ENCODE data around the gene NTN5. TPM values are rescaled to one million over a fixed set of nuclear protein-coding genes. Genes with fewer than 3 reads are reported as not detected.

NTN5 gene
- polyA plus RNA-seq, 1 experiment: 0.10 TPM

DNA sequence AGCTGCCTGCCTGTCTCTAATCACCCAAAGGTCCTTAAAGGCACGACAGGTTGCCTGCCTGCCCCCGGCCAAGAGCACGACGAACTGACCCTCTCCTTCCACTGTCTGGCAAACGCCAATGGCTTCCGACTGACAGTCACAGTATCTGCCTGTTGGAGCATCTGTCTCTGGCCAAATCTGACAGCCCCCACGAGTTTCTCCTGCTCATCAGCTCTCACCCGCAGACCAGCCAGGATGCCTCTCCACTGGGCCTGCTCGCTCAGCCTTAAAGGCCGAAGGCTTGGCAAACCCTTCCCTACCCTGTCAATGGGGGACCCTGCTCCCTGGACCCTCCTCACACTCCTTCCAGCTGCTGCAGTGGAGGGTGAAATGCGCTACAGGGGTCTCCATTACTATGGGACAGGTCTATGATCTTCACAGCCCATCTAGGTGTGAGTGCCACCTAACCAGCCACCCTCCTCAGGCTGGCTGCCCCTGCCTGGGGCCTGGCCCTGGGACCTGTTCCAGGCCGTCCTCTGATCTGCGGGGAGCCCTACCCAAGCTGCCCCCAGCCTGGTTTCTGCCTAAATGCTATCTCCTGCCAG lies 58.9 kb downstream of the NTN5 start:
- DNase-seq (ENCODE audit: low read depth, low spot score): no peak
- ChIA-PET CTCF (interaction anchor here (1.0 kb wide), 1 partner anchor 25 kb away, joined by 3 read pairs; no protein-coding TSS in a partner anchor), POLR2A (interaction anchor here (0.5 to 1.5 kb wide), 3 partner anchors 12 to 46 kb away, joined by 3 read pairs; no protein-coding TSS in a partner anchor)
- Histone ChIP-seq H3K27ac (ENCODE audit: low read depth, low read length) (no peak overlapping the region), H3K4me3 (ENCODE audit: low read depth, low read length) (no peak overlapping the region), H3K9me3 (ENCODE audit: control insufficient read depth, insufficient read depth, low read length) (no peaks in the 10 kb centered on the region; the same call in 1 of the 2 replicates), H3K27me3 (ENCODE audit: control insufficient read depth, insufficient read depth, low read length) (no peaks in the 10 kb centered on the region)
- TF ChIP-seq, protein P1, sequence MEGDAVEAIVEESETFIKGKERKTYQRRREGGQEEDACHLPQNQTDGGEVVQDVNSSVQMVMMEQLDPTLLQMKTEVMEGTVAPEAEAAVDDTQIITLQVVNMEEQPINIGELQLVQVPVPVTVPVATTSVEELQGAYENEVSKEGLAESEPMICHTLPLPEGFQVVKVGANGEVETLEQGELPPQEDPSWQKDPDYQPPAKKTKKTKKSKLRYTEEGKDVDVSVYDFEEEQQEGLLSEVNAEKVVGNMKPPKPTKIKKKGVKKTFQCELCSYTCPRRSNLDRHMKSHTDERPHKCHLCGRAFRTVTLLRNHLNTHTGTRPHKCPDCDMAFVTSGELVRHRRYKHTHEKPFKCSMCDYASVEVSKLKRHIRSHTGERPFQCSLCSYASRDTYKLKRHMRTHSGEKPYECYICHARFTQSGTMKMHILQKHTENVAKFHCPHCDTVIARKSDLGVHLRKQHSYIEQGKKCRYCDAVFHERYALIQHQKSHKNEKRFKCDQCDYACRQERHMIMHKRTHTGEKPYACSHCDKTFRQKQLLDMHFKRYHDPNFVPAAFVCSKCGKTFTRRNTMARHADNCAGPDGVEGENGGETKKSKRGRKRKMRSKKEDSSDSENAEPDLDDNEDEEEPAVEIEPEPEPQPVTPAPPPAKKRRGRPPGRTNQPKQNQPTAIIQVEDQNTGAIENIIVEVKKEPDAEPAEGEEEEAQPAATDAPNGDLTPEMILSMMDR (IDR thresholded peaks at IDR 0.05; ENCODE audit: low read depth, low read length): no peak

DNA sequence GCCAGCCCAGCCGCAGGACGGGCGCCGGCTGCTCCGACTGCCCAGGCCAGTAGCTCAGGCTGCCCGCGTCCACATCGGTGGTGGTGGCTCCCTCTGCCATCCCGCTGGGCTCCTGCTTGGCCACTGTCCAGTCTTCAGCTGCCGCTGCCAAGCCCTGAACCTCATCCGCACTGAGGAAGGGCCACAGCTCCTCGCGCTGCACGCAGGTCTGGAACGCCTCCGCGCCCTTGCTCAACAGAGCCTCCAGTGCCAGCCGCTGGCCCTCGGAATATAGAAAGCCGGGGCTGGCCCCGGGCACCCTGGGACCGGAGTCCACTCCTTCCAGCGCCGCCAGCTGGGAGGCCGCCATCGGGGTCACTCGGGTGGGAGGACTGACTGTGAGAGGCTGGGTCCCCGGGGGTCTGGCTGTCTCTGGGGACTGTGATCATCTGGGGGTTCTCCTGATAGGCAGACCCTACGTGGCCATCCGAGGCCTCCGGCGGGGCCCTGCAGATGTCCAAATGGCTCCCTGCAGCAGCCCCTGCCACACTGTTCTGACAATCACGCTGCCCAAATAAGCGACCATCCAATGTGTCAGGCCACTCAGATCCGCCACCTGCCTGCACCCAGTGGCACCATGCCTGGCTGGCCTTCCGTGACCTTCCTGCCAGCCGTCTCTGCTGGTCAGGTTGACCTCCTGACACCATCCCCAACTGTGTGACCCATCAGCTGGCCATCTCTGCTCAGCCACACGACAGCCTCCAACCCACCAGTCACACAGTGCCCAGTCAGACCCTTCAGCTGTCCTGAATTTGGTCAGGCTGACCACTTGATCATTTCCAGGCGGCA lies 59.6 kb downstream of the NTN5 start:
- ChIA-PET CTCF (interaction anchor here (1.0 kb wide), 1 partner anchor 25 kb away, joined by 3 read pairs; no protein-coding TSS in a partner anchor), POLR2A (interaction anchor here (0.6 to 1.5 kb wide), 3 partner anchors 9 to 45 kb away, joined by 3 to 7 read pairs (median 3); no protein-coding TSS in a partner anchor)
- no peak overlapping the region for H3K27ac ChIP-seq (ENCODE audit: low read depth, low read length)

DNA sequence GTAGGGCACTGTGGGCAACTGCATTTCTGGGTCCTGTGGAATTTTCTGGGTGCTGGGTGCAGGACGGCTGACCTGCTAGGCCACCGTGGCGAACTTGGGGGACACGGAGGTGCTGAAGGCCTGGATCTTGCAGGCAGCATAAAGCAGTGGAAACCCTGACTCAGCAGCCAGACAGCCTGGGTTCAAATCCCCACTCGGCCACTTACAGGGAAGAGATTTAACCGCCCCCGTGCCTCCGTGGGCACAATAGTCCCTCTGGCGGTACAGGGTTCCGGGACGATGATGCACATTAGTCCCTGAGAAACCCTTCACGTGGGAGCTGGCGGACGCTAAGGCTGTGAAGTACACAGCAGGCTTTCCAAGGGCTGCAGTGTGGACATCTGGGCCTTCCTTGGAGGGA lies 60.9 kb downstream of the NTN5 start:
- Histone ChIP-seq H3K9me3 (ENCODE audit: control insufficient read depth, insufficient read depth, low read length) (no peaks in the 10 kb centered on the region; the same call in 1 of the 2 replicates), H3K27me3 (ENCODE audit: control insufficient read depth, insufficient read depth, low read length) (no peaks in the 10 kb centered on the region), H3K4me3 (ENCODE audit: low read depth, low read length) (no peak overlapping the region), H3K27ac (ENCODE audit: low read depth, low read length) (no peak overlapping the region)
- no peak for DNase-seq (ENCODE audit: low read depth, low spot score)
- TF ChIP-seq, protein P1 (IDR thresholded peaks at IDR 0.05; ENCODE audit: low read depth, low read length): no peak
- CTCF ChIA-PET: no interaction called here
- POLR2A ChIA-PET: no interaction called here

More for the DNA sequence above, 59.6 kb downstream of the NTN5 start:
- H3K4me3 ChIP-seq (ENCODE audit: low read depth, low read length): no peak overlapping the region
- H3K9me3 ChIP-seq (ENCODE audit: control insufficient read depth, insufficient read depth, low read length): no peaks in the 10 kb centered on the region; the same call in 1 of the 2 replicates
- no peaks in the 10 kb centered on the region for H3K27me3 ChIP-seq (ENCODE audit: control insufficient read depth, insufficient read depth, low read length)
- DNase-seq (ENCODE audit: low read depth, low spot score): no peak
- TF ChIP-seq, protein P1 (IDR thresholded peaks at IDR 0.05; ENCODE audit: low read depth, low read length): no peak

Other genes with a start within 250 kb of the NTN5 start
- 15.2 and 16.0 TPM in 2 replicates for gene GRWD1, start 227.0 kb downstream of the NTN5 start, polyA plus RNA-seq (2011; rRNA removed)
- 0.20 and 0.25 TPM in 2 replicates for gene KCNJ14, start 217.4 kb downstream of the NTN5 start, polyA plus RNA-seq (2011; rRNA removed)
- 29.3 and 35.6 TPM in 2 replicates for gene CYTH2, start 203.6 kb downstream of the NTN5 start, polyA plus RNA-seq (2011; rRNA removed)
- gene LMTK3, start 161.2 kb downstream of the NTN5 start, polyA plus RNA-seq (2011; rRNA removed): 0.25 TPM in 2 replicates
- 0.12 and 0.20 TPM in 2 replicates for gene SULT2B1, start 120.8 kb downstream of the NTN5 start, polyA plus RNA-seq (2011; rRNA removed)
- gene SPACA4, start 66.3 kb downstream of the NTN5 start, polyA plus RNA-seq (2011; rRNA removed): not detected in 2 replicates
- not detected in 2 replicates for gene FAM83E, start 57.9 kb downstream of the NTN5 start, polyA plus RNA-seq (2011; rRNA removed)
- 1,020 and 1,259 TPM in 2 replicates for gene RPL18, start 53.8 kb downstream of the NTN5 start, polyA plus RNA-seq (2011; rRNA removed)
- 4.6 and 6.1 TPM in 2 replicates for gene SPHK2, start 53.5 kb downstream of the NTN5 start, polyA plus RNA-seq (2011; rRNA removed)
- 3.4 and 4.0 TPM in 2 replicates for gene DBP, start 35.6 kb downstream of the NTN5 start, polyA plus RNA-seq (2011; rRNA removed)
- 3.7 and 4.3 TPM in 2 replicates for gene CA11, start 26.8 kb downstream of the NTN5 start, polyA plus RNA-seq (2011; rRNA removed)
- gene FUT2, start 23.0 kb upstream of the NTN5 start, polyA plus RNA-seq (2011; rRNA removed): not detected in 2 replicates
- 0.58 and 0.68 TPM in 2 replicates for gene MAMSTR, start 46.7 kb upstream of the NTN5 start, polyA plus RNA-seq (2011; rRNA removed)
- gene RASIP1, start 67.6 kb upstream of the NTN5 start, polyA plus RNA-seq (2011; rRNA removed): 0.32 and 0.61 TPM in 2 replicates
- gene IZUMO1, start 73.9 kb upstream of the NTN5 start, polyA plus RNA-seq (2011; rRNA removed): not detected in 2 replicates
- gene FUT1, start 79.6 kb upstream of the NTN5 start, polyA plus RNA-seq (2011; rRNA removed): 0.02 and 0.07 TPM in 2 replicates
- gene FGF21, start 82.5 kb upstream of the NTN5 start, polyA plus RNA-seq (2011; rRNA removed): not detected in 2 replicates
- 23.3 and 31.8 TPM in 2 replicates for gene BCAT2, start 138.0 kb upstream of the NTN5 start, polyA plus RNA-seq (2011; rRNA removed)
- 2.3 and 3.6 TPM in 2 replicates for gene HSD17B14, start 163.5 kb upstream of the NTN5 start, polyA plus RNA-seq (2011; rRNA removed)
- gene PLEKHA4, start 195.6 kb upstream of the NTN5 start, polyA plus RNA-seq (2011; rRNA removed): 7.1 and 11.9 TPM in 2 replicates
- gene PPP1R15A, start 199.4 kb upstream of the NTN5 start, polyA plus RNA-seq (2011; rRNA removed): 36.5 and 37.2 TPM in 2 replicates
- gene TULP2, start 225.7 kb upstream of the NTN5 start, polyA plus RNA-seq (2011; rRNA removed): 0.20 and 0.25 TPM in 2 replicates
- gene NUCB1, start 227.3 kb upstream of the NTN5 start, polyA plus RNA-seq (2011; rRNA removed): 123 and 130 TPM in 2 replicates

Data from AG04450 (cell line).